Fibroblast of pulmonary artery (primary cell): ENCODE data around the gene STAMBPL1.

Source experiments
- DNase-seq: peaks from one replicate; pipeline ENCODE4 v3.0.0-alpha.2; 2010; ENCODE audit warnings: low read depth
- H3K4me3 ChIP-seq: replicated peaks from 2 replicates; pipeline ENCODE4 v1.5.1; 2011; ENCODE audit warnings: low read depth, mild to moderate bottlenecking, control low read depth, low read length, moderate library complexity
- CTCF ChIP-seq: IDR thresholded peaks from 2 replicates; pipeline ENCODE4 v1.5.1; 2011; ENCODE audit warnings: mild to moderate bottlenecking, control low read depth, low read length, inconsistent platforms; ENCODE audit errors: missing control alignments

STAMBPL1 gene

GRCh38 chr10:88954458-88955083 lies 74.5 kb downstream of the STAMBPL1 start:
- no peak for TF ChIP-seq CTCF
- DNase-seq: no peak
- H3K4me3 ChIP-seq: no peak overlapping the region

- no peak overlapping the region for H3K4me3 ChIP-seq
- DNase-seq: no peak
- TF ChIP-seq CTCF: no peak
Observed at GRCh38 chr10:88957381-88957780, 77.3 kb downstream of the STAMBPL1 start.

- TF ChIP-seq CTCF: no peak
- DNase-seq: no peak
- no peak overlapping the region for H3K4me3 ChIP-seq
Observed at GRCh38 chr10:88958721-88959120, 78.7 kb downstream of the STAMBPL1 start.

- TF ChIP-seq CTCF: no peak
- no peak overlapping the region for H3K4me3 ChIP-seq
- no peak for DNase-seq
Observed at GRCh38 chr10:88960802-88961201, 80.8 kb downstream of the STAMBPL1 start.

GRCh38 chr10:88961266-88961665 lies 81.2 kb downstream of the STAMBPL1 start:
- no peak for TF ChIP-seq CTCF
- no peak overlapping the region for H3K4me3 ChIP-seq
- no peak for DNase-seq

- no peak overlapping the region for H3K4me3 ChIP-seq
- no peak for TF ChIP-seq CTCF
- DNase-seq: no peak
Observed at GRCh38 chr10:88962336-88962735, 82.3 kb downstream of the STAMBPL1 start.

GRCh38 chr10:88963318-88963717 lies 83.3 kb downstream of the STAMBPL1 start:
- no peak for DNase-seq
- H3K4me3 ChIP-seq: no peak overlapping the region
- peak; percentile 14 for TF ChIP-seq CTCF
